Osteoblast (primary cell): Measurements from ENCODE around the gene AGL. TPM values are rescaled to one million over a fixed set of nuclear protein-coding genes. Genes with fewer than 3 reads are reported as not detected.
A peak's percentile ranks its signal among the peaks of the same experiment; 100 is the strongest.

Source experiments
- DNase-seq: peaks from one replicate; pipeline ENCODE4 v3.0.0; 2011; ENCODE audit warnings: low spot score, mixed read lengths; ENCODE audit not compliant: insufficient read length; ENCODE audit errors: missing footprints
- H2AFZ ChIP-seq: 2 replicates; pipeline ENCODE4 v1.6.0; 2011; ENCODE audit warnings: mild to moderate bottlenecking, low read length
- H3K27ac ChIP-seq: 2 replicates; pipeline ENCODE4 v1.5.1; 2011; ENCODE audit warnings: mild to moderate bottlenecking, low read depth, low read length, moderate library complexity
- H3K27me3 ChIP-seq: 2 replicates; pipeline ENCODE4 v1.6.0; 2012; ENCODE audit warnings: mild to moderate bottlenecking, control low read depth, inconsistent platforms, low read length, moderate library complexity; ENCODE audit not compliant: insufficient read depth
- H3K36me3 ChIP-seq: 2 replicates; pipeline ENCODE4 v1.5.1; 2011; ENCODE audit warnings: mild to moderate bottlenecking, low read length, control low read depth, moderate library complexity; ENCODE audit not compliant: insufficient read depth
- H3K4me1 ChIP-seq: 2 replicates; pipeline ENCODE4 v1.5.1; 2011; ENCODE audit warnings: mild to moderate bottlenecking, low read length, control low read depth, moderate library complexity; ENCODE audit not compliant: insufficient read depth
- H3K4me2 ChIP-seq: 2 replicates; pipeline ENCODE4 v1.6.0; 2011; ENCODE audit warnings: mild to moderate bottlenecking, low read length; ENCODE audit not compliant: insufficient read depth
- H3K4me3 ChIP-seq: fragments of 200-600 bp; sonication (generic); 3 replicates; pipeline ENCODE4 v1.5.1; 2012; ENCODE audit warnings: mild to moderate bottlenecking, low read length, inconsistent platforms; ENCODE audit not compliant: insufficient read depth
- H3K79me2 ChIP-seq: 2 replicates; pipeline ENCODE4 v1.6.0; 2012; ENCODE audit warnings: mild to moderate bottlenecking, low read length, control low read depth, inconsistent platforms; ENCODE audit not compliant: insufficient read depth
- H3K9me3 ChIP-seq: 2 replicates; pipeline ENCODE4 v1.5.1; 2011; ENCODE audit warnings: low read depth, low read length, control low read depth
- H4K20me1 ChIP-seq: 2 replicates; pipeline ENCODE4 v1.6.0; 2012; ENCODE audit warnings: mild to moderate bottlenecking, low read length, control low read depth; ENCODE audit not compliant: insufficient read depth
- CTCF ChIP-seq: IDR thresholded peaks from 2 replicates; pipeline ENCODE4 v1.5.1; 2011; ENCODE audit warnings: mild to moderate bottlenecking, low read depth, low read length, moderate library complexity; ENCODE audit errors: extremely low read depth
- total RNA-seq: library from RNA; depleted of rRNA; stranded (reverse); fragments of >200 nt; gene quantifications from 2 replicates; pipeline ENCODE4 v1.2.3, GENCODE V29; 2012

The AGL gene
- total RNA-seq, 1 donor: 17.7 TPM

DNA sequence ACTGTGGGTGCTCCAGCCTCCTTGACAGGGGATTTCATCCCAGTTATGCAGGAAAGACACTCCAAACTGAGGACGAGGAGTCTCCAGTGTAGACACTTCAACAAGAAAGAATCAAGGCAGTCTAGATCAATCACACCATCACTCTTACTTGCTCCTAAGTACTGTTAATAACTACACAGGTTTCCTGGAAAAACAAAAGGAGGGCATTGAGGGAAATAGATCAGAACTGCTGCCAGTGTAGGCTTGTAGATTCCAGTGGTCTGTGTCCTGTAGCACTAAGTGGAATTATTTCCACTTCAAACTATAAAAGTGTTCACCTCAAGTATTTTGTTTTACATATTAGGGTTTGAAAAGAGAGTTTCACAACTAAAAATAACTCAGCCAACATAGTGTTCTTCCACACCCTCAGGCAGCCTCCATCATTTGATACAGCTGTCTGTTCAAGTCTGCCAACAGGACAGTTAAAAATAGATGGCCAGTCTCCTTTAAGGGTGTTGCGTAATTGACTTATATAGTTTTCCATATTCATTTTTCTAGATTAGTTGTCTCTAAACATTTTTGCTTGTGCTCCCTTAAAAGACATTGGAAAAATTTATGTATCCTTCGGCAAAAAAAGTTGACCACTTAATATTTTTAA, 32.0 kb upstream of the AGL start:
- H3K79me2 ChIP-seq: no peaks in the 10 kb centered on the region
- peak; percentile 56 for DNase-seq
- no peaks in the 10 kb centered on the region for H3K4me1 ChIP-seq
- no peaks in the 10 kb centered on the region for H4K20me1 ChIP-seq
- no peak overlapping the region for H2AFZ ChIP-seq
- no peaks in the 10 kb centered on the region for H3K9me3 ChIP-seq
- no peak overlapping the region for H3K27ac ChIP-seq
- TF ChIP-seq CTCF: no peak
- H3K36me3 ChIP-seq: no peaks in the 10 kb centered on the region
- no peak overlapping the region for H3K4me3 ChIP-seq
- no peak overlapping the region for H3K4me2 ChIP-seq
- H3K27me3 ChIP-seq: no peaks in the 10 kb centered on the region

- Histone ChIP-seq H3K4me2 (no peak overlapping the region), H3K36me3 (no peaks in the 10 kb centered on the region), H4K20me1 (no peaks in the 10 kb centered on the region), H3K9me3 (no peaks in the 10 kb centered on the region), H3K4me3 (no peak overlapping the region), H3K27me3 (no peaks in the 10 kb centered on the region), H3K27ac (no peak overlapping the region), H3K79me2 (no peaks in the 10 kb centered on the region), H3K4me1 (no peaks in the 10 kb centered on the region), H2AFZ (no peak overlapping the region)
- DNase-seq: no peak
- no peak for TF ChIP-seq CTCF
These were observed 29.6 kb upstream of the AGL start for GRCh38 chr1:99820546-99820945.

DNA sequence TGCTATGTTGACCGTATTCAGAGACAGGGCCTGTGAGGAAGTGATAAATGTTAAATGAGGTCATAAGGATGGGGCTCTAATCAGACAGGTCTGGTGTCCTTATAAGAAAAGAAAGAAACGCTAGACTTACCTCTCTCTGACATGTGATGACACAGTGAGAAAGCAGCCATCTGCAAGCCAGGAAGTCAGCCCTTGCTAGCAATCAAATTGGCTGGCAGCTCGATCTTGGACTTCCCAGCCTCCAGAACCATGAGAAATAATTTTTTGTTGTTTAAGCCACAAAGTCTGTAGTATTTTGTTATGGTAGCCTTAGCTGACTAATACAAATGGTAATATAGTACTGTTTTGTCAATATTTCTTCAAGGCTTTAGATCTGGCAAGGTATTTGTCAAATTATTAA, 25.1 kb upstream of the AGL start:
- TF ChIP-seq CTCF: no peak
- H3K79me2 ChIP-seq: no peaks in the 10 kb centered on the region
- H3K27ac ChIP-seq: no peak overlapping the region
- no peaks in the 10 kb centered on the region for H3K9me3 ChIP-seq
- no peak overlapping the region for H3K4me3 ChIP-seq
- no peak overlapping the region for H3K4me2 ChIP-seq
- H3K27me3 ChIP-seq: no peaks in the 10 kb centered on the region
- H4K20me1 ChIP-seq: no peaks in the 10 kb centered on the region
- DNase-seq: no peak
- H3K36me3 ChIP-seq: no peaks in the 10 kb centered on the region
- H3K4me1 ChIP-seq: no peaks in the 10 kb centered on the region
- no peak overlapping the region for H2AFZ ChIP-seq

GRCh38 chr1:99825702-99826101, 24.5 kb upstream of the AGL start:
- no peak overlapping the region for H3K4me2 ChIP-seq
- no peaks in the 10 kb centered on the region for H3K9me3 ChIP-seq
- DNase-seq: no peak
- no peak overlapping the region for H2AFZ ChIP-seq
- no peaks in the 10 kb centered on the region for H3K27me3 ChIP-seq
- H3K79me2 ChIP-seq: no peaks in the 10 kb centered on the region
- no peak overlapping the region for H3K27ac ChIP-seq
- no peaks in the 10 kb centered on the region for H4K20me1 ChIP-seq
- no peaks in the 10 kb centered on the region for H3K36me3 ChIP-seq
- no peaks in the 10 kb centered on the region for H3K4me1 ChIP-seq
- no peak for TF ChIP-seq CTCF
- H3K4me3 ChIP-seq: no peak overlapping the region
